HEK293 (cell line): ENCODE data around the gene VPS18.
A peak's percentile ranks its signal among the peaks of the same experiment; 100 is the strongest.

Experiments used
- CTCF ChIA-PET: fragments of 350-600 bp; formaldehyde crosslinking; extraction: SDS; loops from one replicate; lab custom pipeline; 2021; ENCODE audit warnings: antibody characterized with exemption; lab: Yijun Ruan, JAX
- POLR2A ChIA-PET: fragments of 300-600 bp; formaldehyde crosslinking; extraction: SDS; loops from one replicate; lab custom pipeline; 2020; ENCODE audit warnings: antibody characterized with exemption, inconsistent platforms; lab: Yijun Ruan, JAX
- H3K27ac ChIP-seq: fragments of 200-500 bp; sonication (Bioruptor generic); 2 replicates; pipeline ENCODE4 v1.5.1; 2014; ENCODE audit warnings: low read depth, low read length, control low read depth, inconsistent platforms; ENCODE audit errors: extremely low read depth
- H3K36me3 ChIP-seq, 2 experiments: fragments of 200-500 bp in 1 of 2; sonication (Bioruptor generic) in 1 of 2; 1 replicate in 1 of 2; 2 replicates in 1 of 2; pipeline ENCODE4 v1.5.1; 2014 to 2017; ENCODE audit warnings: inconsistent platforms in 2 of 2, low read length in 2 of 2; ENCODE audit not compliant: control insufficient read depth in 2 of 2, insufficient read depth in 1 of 2
- H3K4me1 ChIP-seq: fragments of 200-500 bp; sonication (Bioruptor generic); 2 replicates; pipeline ENCODE4 v1.5.1; 2014; ENCODE audit warnings: mild to moderate bottlenecking, low read length, inconsistent platforms; ENCODE audit not compliant: control insufficient read depth, insufficient read depth
- H3K4me3 ChIP-seq: 2 replicates; pipeline ENCODE4 v1.5.1; 2011; ENCODE audit warnings: low read depth, mild to moderate bottlenecking, control low read depth, low read length, moderate library complexity
- H3K9me3 ChIP-seq: fragments of 200-500 bp; sonication (Bioruptor generic); 2 replicates; pipeline ENCODE4 v1.5.1; 2014; ENCODE audit warnings: low read depth, low read length, inconsistent platforms; ENCODE audit not compliant: control insufficient read depth, insufficient read depth
- EGR2 ChIP-seq: fragments of 450-650 bp; formaldehyde crosslinking; IDR thresholded peaks from 2 replicates; pipeline ENCODE4 v1.5.1; 2016; ENCODE audit warnings: low read depth, missing biosample characterization, missing genetic modification characterization
- OSR2 ChIP-seq: fragments of 450-650 bp; formaldehyde crosslinking; IDR thresholded peaks from 2 replicates; pipeline ENCODE4 v1.5.1; 2016; ENCODE audit warnings: missing biosample characterization, missing genetic modification characterization
- SCRT1 ChIP-seq: fragments of 450-650 bp; formaldehyde crosslinking; IDR thresholded peaks from 2 replicates; pipeline ENCODE4 v1.5.1; 2016; ENCODE audit warnings: missing biosample characterization, missing genetic modification characterization, borderline replicate concordance
- SCRT2 ChIP-seq: fragments of 450-650 bp; formaldehyde crosslinking; IDR thresholded peaks from 2 replicates; pipeline ENCODE4 v1.5.1; 2016; ENCODE audit warnings: missing biosample characterization, missing genetic modification characterization
- SP7 ChIP-seq: fragments of 450-650 bp; formaldehyde crosslinking; IDR thresholded peaks from 2 replicates; pipeline ENCODE4 v1.5.1; 2016; ENCODE audit warnings: missing biosample characterization, missing genetic modification characterization
- ZBTB17 ChIP-seq: fragments of 450-650 bp; formaldehyde crosslinking; IDR thresholded peaks from 2 replicates; pipeline ENCODE4 v1.5.1; 2016; ENCODE audit warnings: missing biosample characterization, missing genetic modification characterization
- ZIC2 ChIP-seq: fragments of 450-650 bp; formaldehyde crosslinking; IDR thresholded peaks from 2 replicates; pipeline ENCODE4 v1.5.1; 2016; ENCODE audit warnings: missing biosample characterization, missing genetic modification characterization
- ZNF112 ChIP-seq: fragments of 450-650 bp; formaldehyde crosslinking; IDR thresholded peaks from 2 replicates; pipeline ENCODE4 v1.5.0; 2017; ENCODE audit warnings: missing biosample characterization, missing genetic modification characterization
- ZNF18 ChIP-seq: fragments of 450-650 bp; formaldehyde crosslinking; IDR thresholded peaks from 2 replicates; pipeline ENCODE4 v1.5.1; 2016; ENCODE audit warnings: missing biosample characterization, missing genetic modification characterization
- ZNF2 ChIP-seq: fragments of 450-650 bp; formaldehyde crosslinking; IDR thresholded peaks from 2 replicates; pipeline ENCODE4 v1.5.1; 2016; ENCODE audit warnings: missing biosample characterization, missing genetic modification characterization
- ZNF24 ChIP-seq: fragments of 450-650 bp; formaldehyde crosslinking; IDR thresholded peaks from 2 replicates; pipeline ENCODE4 v1.5.1; 2016; ENCODE audit warnings: missing biosample characterization, missing genetic modification characterization
- ZNF394 ChIP-seq: fragments of 450-650 bp; formaldehyde crosslinking; IDR thresholded peaks from 2 replicates; pipeline ENCODE4 v1.5.1; 2016; ENCODE audit warnings: missing biosample characterization, missing genetic modification characterization, mild to moderate bottlenecking, moderate library complexity, borderline replicate concordance
- ZNF501 ChIP-seq: fragments of 450-650 bp; formaldehyde crosslinking; IDR thresholded peaks from 2 replicates; pipeline ENCODE4 v1.5.1; 2016; ENCODE audit warnings: missing biosample characterization, missing genetic modification characterization
- ZNF549 ChIP-seq: fragments of 450-650 bp; IDR thresholded peaks from 2 replicates; pipeline ENCODE4 v1.5.1; 2018; ENCODE audit warnings: missing biosample characterization, missing genetic modification characterization, mild to moderate bottlenecking, inconsistent platforms, moderate library complexity
- ZNF600 ChIP-seq: fragments of 450-650 bp; formaldehyde crosslinking; IDR thresholded peaks from 2 replicates; pipeline ENCODE4 v1.5.1; 2016; ENCODE audit warnings: missing biosample characterization, missing genetic modification characterization
- ZNF629 ChIP-seq: fragments of 450-650 bp; formaldehyde crosslinking; IDR thresholded peaks from 2 replicates; pipeline ENCODE4 v1.5.1; 2017; ENCODE audit warnings: missing biosample characterization, missing genetic modification characterization
- ZNF654 ChIP-seq: fragments of 450-650 bp; formaldehyde crosslinking; IDR thresholded peaks from 2 replicates; pipeline ENCODE4 v1.5.1; 2016; ENCODE audit warnings: low read depth, missing biosample characterization, missing genetic modification characterization
- ZNF76 ChIP-seq: fragments of 450-650 bp; formaldehyde crosslinking; IDR thresholded peaks from 2 replicates; pipeline ENCODE4; 2016; ENCODE audit warnings: low read depth, missing biosample characterization, missing genetic modification characterization, borderline replicate concordance
- ZSCAN16 ChIP-seq: fragments of 450-650 bp; formaldehyde crosslinking; IDR thresholded peaks from 2 replicates; pipeline ENCODE4 v1.5.1; 2016; ENCODE audit warnings: missing biosample characterization, missing genetic modification characterization
- ZSCAN30 ChIP-seq: fragments of 450-650 bp; IDR thresholded peaks from 2 replicates; pipeline ENCODE4 v1.5.1; 2018; ENCODE audit warnings: missing biosample characterization, mild to moderate bottlenecking, missing genetic modification characterization, moderate library complexity
- ZXDB ChIP-seq: fragments of 450-650 bp; formaldehyde crosslinking; IDR thresholded peaks from 2 replicates; pipeline ENCODE4 v1.5.1; 2016; ENCODE audit warnings: missing biosample characterization, missing genetic modification characterization
- TF ChIP-seq, protein P1 (sequence below): fragments of 450-650 bp; formaldehyde crosslinking; IDR thresholded peaks from 2 replicates; pipeline ENCODE4 v1.5.1; 2016; ENCODE audit warnings: missing biosample characterization, missing genetic modification characterization
- TF ChIP-seq, protein P2 (sequence below): fragments of 450-650 bp; IDR thresholded peaks from 2 replicates; pipeline ENCODE4 v1.5.1; 2018; ENCODE audit warnings: missing biosample characterization, mild to moderate bottlenecking, missing genetic modification characterization
- TF ChIP-seq, protein P3 (sequence below): fragments of 450-650 bp; formaldehyde crosslinking; conservative IDR thresholded peaks from 2 replicates; pipeline ENCODE4 v1.5.1; 2016; ENCODE audit warnings: low read depth, missing biosample characterization, missing genetic modification characterization
- TF ChIP-seq, protein P4 (sequence below): fragments of 450-650 bp; formaldehyde crosslinking; IDR thresholded peaks from 2 replicates; pipeline ENCODE4 v1.5.1; 2016; ENCODE audit warnings: missing biosample characterization, missing genetic modification characterization

The VPS18 gene

GRCh38 chr15:40856746-40857145 is 37.5 kb upstream of the VPS18 start (continued):
- no peak for TF ChIP-seq ZNF549 (tag by site-specific recombination)
- TF ChIP-seq, all 188 proteins: peak for 0

GRCh38 chr15:40857601-40858341 is 36.5 kb upstream of the VPS18 start:
- H3K4me1 ChIP-seq: no peaks in the 10 kb centered on the region
- ChIA-PET CTCF (interaction anchor here (0.5 to 7.7 kb wide), 41 partner anchors 9 to 650 kb away, joined by 3 to 187 read pairs (median 4); partner anchors contain the start of genes PPP1R14D, SPINT1, VPS18 and ZFYVE19), POLR2A (interaction anchor here (0.6 to 3.8 kb wide), 8 partner anchors 10 to 162 kb away, joined by 3 to 49 read pairs (median 6); partner anchors contain the start of genes RHOV, SPINT1 and VPS18)
- H3K4me3 ChIP-seq: no peak overlapping the region
- no peak overlapping the region for H3K27ac ChIP-seq
- H3K9me3 ChIP-seq: no peaks in the 10 kb centered on the region
- peaks cover 0 to 35% of the 10 kb centered on the region in 2 experiments; a peak in 1 of 3 replicates for H3K36me3 ChIP-seq
- TF ChIP-seq ZNF654 (peak; percentile 59), SCRT1 (tag by site-specific recombination) (peak; percentile 79; the same call in 1 of the 2 replicates), EGR2 (tag by site-specific recombination) (no peak), ZSCAN30 (tag by site-specific recombination) (peak; percentile 70), ZBTB17 (peak; percentile 81), ZSCAN16 (tag by site-specific recombination) (peak; percentile 60; the same call in 1 of the 2 replicates), ZNF2 (tag by site-specific recombination) (peak; percentile 70; the same call in 1 of the 2 replicates), ZNF24 (tag by site-specific recombination) (peak; percentile 98), ZNF629 (0 out of 2 replicates have a peak, but pooled peaks have one; percentile 15), OSR2 (tag by site-specific recombination) (peak; percentile 78), ZNF76 (tag by site-specific recombination) (no peak), ZXDB (tag by site-specific recombination) (no peak), ZNF18 (tag by site-specific recombination) (peak; percentile 73), SCRT2 (peak; percentile 94), SP7 (0 out of 2 replicates have a peak, but pooled peaks have one; percentile 35), ZIC2 (tag by site-specific recombination) (peak; percentile 41), ZNF394 (tag by site-specific recombination) (0 out of 2 replicates have a peak, but pooled peaks have one; percentile 13), ZNF112 (tag by site-specific recombination) (no peak), ZNF600 (peak; percentile 86), ZNF501 (tag by site-specific recombination) (peak; percentile 64)
- TF ChIP-seq, protein P1, sequence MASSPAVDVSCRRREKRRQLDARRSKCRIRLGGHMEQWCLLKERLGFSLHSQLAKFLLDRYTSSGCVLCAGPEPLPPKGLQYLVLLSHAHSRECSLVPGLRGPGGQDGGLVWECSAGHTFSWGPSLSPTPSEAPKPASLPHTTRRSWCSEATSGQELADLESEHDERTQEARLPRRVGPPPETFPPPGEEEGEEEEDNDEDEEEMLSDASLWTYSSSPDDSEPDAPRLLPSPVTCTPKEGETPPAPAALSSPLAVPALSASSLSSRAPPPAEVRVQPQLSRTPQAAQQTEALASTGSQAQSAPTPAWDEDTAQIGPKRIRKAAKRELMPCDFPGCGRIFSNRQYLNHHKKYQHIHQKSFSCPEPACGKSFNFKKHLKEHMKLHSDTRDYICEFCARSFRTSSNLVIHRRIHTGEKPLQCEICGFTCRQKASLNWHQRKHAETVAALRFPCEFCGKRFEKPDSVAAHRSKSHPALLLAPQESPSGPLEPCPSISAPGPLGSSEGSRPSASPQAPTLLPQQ (tag by site-specific recombination): 0 out of 2 replicates have a peak, but pooled peaks have one; percentile 27
- TF ChIP-seq, protein P2, sequence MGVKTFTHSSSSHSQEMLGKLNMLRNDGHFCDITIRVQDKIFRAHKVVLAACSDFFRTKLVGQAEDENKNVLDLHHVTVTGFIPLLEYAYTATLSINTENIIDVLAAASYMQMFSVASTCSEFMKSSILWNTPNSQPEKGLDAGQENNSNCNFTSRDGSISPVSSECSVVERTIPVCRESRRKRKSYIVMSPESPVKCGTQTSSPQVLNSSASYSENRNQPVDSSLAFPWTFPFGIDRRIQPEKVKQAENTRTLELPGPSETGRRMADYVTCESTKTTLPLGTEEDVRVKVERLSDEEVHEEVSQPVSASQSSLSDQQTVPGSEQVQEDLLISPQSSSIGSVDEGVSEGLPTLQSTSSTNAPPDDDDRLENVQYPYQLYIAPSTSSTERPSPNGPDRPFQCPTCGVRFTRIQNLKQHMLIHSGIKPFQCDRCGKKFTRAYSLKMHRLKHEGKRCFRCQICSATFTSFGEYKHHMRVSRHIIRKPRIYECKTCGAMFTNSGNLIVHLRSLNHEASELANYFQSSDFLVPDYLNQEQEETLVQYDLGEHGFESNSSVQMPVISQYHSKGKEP: no peak
- TF ChIP-seq, protein P3, sequence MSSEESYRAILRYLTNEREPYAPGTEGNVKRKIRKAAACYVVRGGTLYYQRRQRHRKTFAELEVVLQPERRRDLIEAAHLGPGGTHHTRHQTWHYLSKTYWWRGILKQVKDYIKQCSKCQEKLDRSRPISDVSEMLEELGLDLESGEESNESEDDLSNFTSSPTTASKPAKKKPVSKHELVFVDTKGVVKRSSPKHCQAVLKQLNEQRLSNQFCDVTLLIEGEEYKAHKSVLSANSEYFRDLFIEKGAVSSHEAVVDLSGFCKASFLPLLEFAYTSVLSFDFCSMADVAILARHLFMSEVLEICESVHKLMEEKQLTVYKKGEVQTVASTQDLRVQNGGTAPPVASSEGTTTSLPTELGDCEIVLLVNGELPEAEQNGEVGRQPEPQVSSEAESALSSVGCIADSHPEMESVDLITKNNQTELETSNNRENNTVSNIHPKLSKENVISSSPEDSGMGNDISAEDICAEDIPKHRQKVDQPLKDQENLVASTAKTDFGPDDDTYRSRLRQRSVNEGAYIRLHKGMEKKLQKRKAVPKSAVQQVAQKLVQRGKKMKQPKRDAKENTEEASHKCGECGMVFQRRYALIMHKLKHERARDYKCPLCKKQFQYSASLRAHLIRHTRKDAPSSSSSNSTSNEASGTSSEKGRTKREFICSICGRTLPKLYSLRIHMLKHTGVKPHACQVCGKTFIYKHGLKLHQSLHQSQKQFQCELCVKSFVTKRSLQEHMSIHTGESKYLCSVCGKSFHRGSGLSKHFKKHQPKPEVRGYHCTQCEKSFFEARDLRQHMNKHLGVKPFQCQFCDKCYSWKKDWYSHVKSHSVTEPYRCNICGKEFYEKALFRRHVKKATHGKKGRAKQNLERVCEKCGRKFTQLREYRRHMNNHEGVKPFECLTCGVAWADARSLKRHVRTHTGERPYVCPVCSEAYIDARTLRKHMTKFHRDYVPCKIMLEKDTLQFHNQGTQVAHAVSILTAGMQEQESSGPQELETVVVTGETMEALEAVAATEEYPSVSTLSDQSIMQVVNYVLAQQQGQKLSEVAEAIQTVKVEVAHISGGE (tag by site-specific recombination): 0 out of 2 replicates have a peak, but pooled peaks have one; percentile 13
- TF ChIP-seq, protein P4, sequence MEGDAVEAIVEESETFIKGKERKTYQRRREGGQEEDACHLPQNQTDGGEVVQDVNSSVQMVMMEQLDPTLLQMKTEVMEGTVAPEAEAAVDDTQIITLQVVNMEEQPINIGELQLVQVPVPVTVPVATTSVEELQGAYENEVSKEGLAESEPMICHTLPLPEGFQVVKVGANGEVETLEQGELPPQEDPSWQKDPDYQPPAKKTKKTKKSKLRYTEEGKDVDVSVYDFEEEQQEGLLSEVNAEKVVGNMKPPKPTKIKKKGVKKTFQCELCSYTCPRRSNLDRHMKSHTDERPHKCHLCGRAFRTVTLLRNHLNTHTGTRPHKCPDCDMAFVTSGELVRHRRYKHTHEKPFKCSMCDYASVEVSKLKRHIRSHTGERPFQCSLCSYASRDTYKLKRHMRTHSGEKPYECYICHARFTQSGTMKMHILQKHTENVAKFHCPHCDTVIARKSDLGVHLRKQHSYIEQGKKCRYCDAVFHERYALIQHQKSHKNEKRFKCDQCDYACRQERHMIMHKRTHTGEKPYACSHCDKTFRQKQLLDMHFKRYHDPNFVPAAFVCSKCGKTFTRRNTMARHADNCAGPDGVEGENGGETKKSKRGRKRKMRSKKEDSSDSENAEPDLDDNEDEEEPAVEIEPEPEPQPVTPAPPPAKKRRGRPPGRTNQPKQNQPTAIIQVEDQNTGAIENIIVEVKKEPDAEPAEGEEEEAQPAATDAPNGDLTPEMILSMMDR (tag by site-specific recombination): peak; percentile 86
